ENCODE measurements around the gene TDRD7.

Gene TDRD7

GRCh38 chr9:97487861-97488260 is 76.0 kb downstream of the TDRD7 start (continued):
- TF ChIP-seq, protein P1, sequence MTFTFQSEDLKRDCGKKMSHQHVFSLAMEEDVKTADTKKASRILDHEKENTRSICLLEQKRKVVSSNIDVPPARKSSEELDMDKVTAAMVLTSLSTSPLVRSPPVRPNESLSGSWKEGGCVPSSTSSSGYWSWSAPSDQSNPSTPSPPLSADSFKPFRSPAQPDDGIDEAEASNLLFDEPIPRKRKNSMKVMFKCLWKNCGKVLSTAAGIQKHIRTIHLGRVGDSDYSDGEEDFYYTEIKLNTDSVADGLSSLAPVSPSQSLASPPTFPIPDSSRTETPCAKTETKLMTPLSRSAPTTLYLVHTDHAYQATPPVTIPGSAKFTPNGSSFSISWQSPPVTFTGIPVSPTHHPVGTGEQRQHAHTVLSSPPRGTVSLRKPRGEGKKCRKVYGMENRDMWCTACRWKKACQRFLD (tag by site-specific recombination; IDR thresholded peaks at IDR 0.05) = no peak
- no peak for TF ChIP-seq ZNF791 (tag by site-specific recombination; IDR thresholded peaks at IDR 0.05)
- no peak for TF ChIP-seq GLI4 (tag by site-specific recombination; IDR thresholded peaks at IDR 0.05)
- TF ChIP-seq OSR2 (tag by site-specific recombination; IDR thresholded peaks at IDR 0.05) = no peak
- TF ChIP-seq ZSCAN30 (tag by site-specific recombination; IDR thresholded peaks at IDR 0.05) = no peak
- no peak for TF ChIP-seq ZNF221 (tag by site-specific recombination; IDR thresholded peaks at IDR 0.05; ENCODE audit: borderline replicate concordance)
- TF ChIP-seq ZNF292 (tag by site-specific recombination; IDR thresholded peaks at IDR 0.05; ENCODE audit: borderline replicate concordance, low read depth) = no peak
- no peak for TF ChIP-seq ZNF785 (tag by site-specific recombination; IDR thresholded peaks at IDR 0.05)
- TF ChIP-seq IKZF3 (tag by site-specific recombination; IDR thresholded peaks at IDR 0.05) = no peak
- TF ChIP-seq ZNF112 (tag by site-specific recombination; IDR thresholded peaks at IDR 0.05) = no peak
- no peak for TF ChIP-seq ZNF501 (tag by site-specific recombination; IDR thresholded peaks at IDR 0.05)
- no peak for TF ChIP-seq ZNF48 (tag by site-specific recombination; IDR thresholded peaks at IDR 0.05)
- no peak for TF ChIP-seq KLF10 (tag by site-specific recombination; IDR thresholded peaks at IDR 0.05)

DNA sequence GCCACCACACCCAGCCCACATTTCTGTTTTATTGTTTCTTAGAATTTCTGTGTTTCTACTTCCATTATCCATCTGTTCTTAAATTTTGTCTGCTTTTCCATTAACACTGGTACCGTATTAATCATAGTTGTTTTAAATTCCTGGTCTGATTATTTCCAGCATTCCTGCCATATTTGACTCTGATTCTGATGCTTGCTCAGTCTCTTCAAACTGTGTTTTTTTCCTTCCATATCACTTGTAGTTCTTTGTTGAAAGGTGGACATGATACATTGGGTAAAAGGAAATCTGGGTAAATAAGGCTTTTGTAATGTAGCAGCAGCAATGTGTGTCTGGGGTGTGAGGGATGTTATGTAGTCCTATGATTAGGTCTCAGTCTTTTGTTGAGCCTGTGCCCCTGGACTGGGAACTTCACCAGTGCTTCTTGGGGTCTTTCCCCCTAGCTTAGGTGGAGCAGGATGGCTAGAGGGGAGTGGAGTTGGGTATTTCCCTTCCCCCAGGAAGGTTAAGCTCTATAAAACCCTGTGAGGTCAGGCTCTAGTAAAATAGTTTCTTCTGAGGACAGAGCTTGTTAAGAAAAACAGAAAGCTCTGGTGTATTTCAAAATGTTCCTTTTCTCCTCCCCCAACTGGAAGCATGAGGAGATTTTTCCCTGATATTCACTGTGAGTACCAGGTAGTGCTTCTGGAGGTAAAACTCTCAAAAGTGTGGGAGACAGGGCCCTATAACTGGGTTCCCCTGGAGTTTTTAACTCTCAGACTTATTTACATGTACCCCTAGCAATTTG is 79.5 kb downstream of the TDRD7 start:
- TF ChIP-seq ZNF76 (tag by site-specific recombination; IDR thresholded peaks at IDR 0.05; ENCODE audit: borderline replicate concordance, low read depth) (no peak), SCRT2 (tag by site-specific recombination; IDR thresholded peaks at IDR 0.05) (no peak), BCL6B (tag by site-specific recombination; IDR thresholded peaks at IDR 0.05) (no peak), GLIS2 (tag by site-specific recombination; IDR thresholded peaks at IDR 0.05) (no peak), IKZF3 (tag by site-specific recombination; IDR thresholded peaks at IDR 0.05) (no peak), ZNF221 (tag by site-specific recombination; IDR thresholded peaks at IDR 0.05; ENCODE audit: borderline replicate concordance) (no peak), ZNF561 (tag by site-specific recombination; IDR thresholded peaks at IDR 0.05; ENCODE audit: borderline replicate concordance) (no peak), ZBTB48 (tag by site-specific recombination; IDR thresholded peaks at IDR 0.05) (no peak), HOXC10 (CRISPR knock-in tag; IDR thresholded peaks at IDR 0.05) (no peak), ZNF26 (tag by site-specific recombination; IDR thresholded peaks at IDR 0.05) (no peak), ZNF133 (tag by site-specific recombination; IDR thresholded peaks at IDR 0.05) (no peak), TCF7L2 (IDR thresholded peaks at IDR 0.05; ENCODE audit: borderline replicate concordance, low read depth, low read length) (no peak)
- TF ChIP-seq, protein P2, sequence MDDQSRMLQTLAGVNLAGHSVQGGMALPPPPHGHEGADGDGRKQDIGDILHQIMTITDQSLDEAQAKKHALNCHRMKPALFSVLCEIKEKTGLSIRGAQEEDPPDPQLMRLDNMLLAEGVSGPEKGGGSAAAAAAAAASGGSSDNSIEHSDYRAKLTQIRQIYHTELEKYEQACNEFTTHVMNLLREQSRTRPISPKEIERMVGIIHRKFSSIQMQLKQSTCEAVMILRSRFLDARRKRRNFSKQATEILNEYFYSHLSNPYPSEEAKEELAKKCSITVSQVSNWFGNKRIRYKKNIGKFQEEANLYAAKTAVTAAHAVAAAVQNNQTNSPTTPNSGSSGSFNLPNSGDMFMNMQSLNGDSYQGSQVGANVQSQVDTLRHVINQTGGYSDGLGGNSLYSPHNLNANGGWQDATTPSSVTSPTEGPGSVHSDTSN (CRISPR knock-in tag; IDR thresholded peaks at IDR 0.05) = no peak
- H3K27ac ChIP-seq (ENCODE audit: extremely low read depth, low read depth, low read length) = no peak overlapping the region
- no peaks in the 10 kb centered on the region for H3K4me1 ChIP-seq (ENCODE audit: control insufficient read depth, insufficient read depth, low read length)
- POLR2A ChIA-PET = no interaction called here
- H3K9me3 ChIP-seq (ENCODE audit: control insufficient read depth, insufficient read depth, low read depth, low read length) = no peaks in the 10 kb centered on the region
- no peak overlapping the region for H3K4me3 ChIP-seq (ENCODE audit: low read depth, low read length)
- CTCF ChIA-PET = interaction anchor here (0.6 to 1.2 kb wide), 4 partner anchors 22 to 124 kb away, joined by 3 to 6 read pairs (median 4); no protein-coding TSS in a partner anchor
- peaks cover 0 to 19% of the 10 kb centered on the region in 2 experiments; a peak in 1 of 3 replicates for H3K36me3 ChIP-seq (ENCODE audit: control insufficient read depth in 2 of 2, insufficient read depth in 1 of 2, low read length in 2 of 2)

Measured in HEK293 (cell line).